GM12874 (cell line): ENCODE measurements around the gene ZNF683.

ENCODE experiments used
- TF ChIP-seq, protein P1 (sequence below): IDR thresholded peaks from 2 replicates; pipeline ENCODE4 v1.5.1; 2011; ENCODE audit warnings: low read depth, mild to moderate bottlenecking, control low read depth, low read length, moderate library complexity; ENCODE audit not compliant: insufficient read depth

Gene ZNF683

DNA sequence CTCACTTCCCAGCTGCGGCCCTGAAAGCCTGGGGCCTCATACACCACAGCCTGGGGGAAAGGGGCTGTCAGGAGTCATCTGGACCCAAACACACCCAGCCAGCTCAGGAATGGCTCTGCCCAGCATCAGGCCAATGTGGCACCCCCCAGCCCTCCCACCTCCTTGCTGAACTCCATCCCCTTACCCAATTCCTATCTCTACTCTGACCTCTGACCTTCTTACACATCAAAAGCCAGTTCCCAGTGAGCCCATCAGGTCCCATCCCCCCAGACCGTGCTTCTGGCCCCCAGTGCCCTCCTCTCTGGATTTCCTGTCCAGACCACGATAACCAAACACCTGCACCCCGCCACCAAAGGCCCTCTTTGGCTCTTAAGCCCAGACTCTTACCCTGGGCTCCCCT, 34.9 kb downstream of the ZNF683 start:
- TF ChIP-seq, protein P1, sequence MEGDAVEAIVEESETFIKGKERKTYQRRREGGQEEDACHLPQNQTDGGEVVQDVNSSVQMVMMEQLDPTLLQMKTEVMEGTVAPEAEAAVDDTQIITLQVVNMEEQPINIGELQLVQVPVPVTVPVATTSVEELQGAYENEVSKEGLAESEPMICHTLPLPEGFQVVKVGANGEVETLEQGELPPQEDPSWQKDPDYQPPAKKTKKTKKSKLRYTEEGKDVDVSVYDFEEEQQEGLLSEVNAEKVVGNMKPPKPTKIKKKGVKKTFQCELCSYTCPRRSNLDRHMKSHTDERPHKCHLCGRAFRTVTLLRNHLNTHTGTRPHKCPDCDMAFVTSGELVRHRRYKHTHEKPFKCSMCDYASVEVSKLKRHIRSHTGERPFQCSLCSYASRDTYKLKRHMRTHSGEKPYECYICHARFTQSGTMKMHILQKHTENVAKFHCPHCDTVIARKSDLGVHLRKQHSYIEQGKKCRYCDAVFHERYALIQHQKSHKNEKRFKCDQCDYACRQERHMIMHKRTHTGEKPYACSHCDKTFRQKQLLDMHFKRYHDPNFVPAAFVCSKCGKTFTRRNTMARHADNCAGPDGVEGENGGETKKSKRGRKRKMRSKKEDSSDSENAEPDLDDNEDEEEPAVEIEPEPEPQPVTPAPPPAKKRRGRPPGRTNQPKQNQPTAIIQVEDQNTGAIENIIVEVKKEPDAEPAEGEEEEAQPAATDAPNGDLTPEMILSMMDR: no peak

DNA sequence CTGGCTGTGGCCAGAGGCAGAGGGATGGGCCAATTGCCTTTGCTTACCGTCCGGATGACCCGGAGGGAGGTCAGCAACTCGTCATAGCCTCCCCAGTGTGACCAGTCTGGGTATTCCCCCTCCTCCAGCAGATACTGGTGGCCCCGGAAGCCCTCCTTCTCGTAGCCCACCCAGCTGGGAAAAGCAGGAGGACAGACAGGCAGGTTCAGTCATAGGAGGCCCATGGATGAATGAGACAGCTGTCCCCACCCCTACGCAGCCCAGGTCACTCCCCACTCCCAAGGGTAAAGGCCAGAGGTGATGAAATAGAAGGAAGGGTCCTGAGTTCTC, 35.4 kb downstream of the ZNF683 start:
- TF ChIP-seq, protein P1: no peak

DNA sequence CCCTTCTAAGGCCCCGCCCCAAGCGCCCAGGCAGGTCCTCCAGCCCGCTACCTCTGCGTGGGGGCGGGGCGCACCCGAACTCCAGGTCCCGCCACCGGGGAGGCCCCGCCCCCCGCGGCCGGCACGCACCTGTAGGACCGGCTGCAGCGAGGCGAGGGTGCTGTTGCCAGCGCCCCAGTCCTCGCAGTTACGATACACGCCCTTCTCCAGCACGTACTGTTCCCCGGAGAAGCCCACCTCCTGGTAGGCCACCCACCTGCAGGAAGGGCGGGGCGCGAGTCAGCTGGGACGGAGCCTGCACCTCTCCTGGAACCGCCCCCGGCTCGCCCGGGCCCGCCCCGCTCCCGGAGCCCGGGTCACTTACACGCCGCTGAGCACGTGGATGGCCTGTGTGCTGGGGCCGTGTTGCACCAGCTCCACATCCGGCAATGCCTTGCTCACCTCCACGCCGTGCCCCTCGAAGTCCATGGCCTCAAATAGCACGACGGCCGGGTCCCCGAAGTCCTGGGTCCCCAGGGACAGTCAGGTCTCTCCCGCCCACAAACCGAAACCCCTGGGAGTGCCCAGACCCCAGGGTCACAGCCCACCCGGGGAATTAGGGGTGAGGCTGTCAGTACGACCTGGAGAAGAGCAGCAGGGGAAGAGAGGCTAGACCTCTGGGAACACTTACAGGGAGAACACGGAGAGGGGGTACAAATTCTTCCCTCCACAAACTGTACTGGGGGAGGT, 35.9 kb downstream of the ZNF683 start:
- TF ChIP-seq, protein P1: no peak

DNA sequence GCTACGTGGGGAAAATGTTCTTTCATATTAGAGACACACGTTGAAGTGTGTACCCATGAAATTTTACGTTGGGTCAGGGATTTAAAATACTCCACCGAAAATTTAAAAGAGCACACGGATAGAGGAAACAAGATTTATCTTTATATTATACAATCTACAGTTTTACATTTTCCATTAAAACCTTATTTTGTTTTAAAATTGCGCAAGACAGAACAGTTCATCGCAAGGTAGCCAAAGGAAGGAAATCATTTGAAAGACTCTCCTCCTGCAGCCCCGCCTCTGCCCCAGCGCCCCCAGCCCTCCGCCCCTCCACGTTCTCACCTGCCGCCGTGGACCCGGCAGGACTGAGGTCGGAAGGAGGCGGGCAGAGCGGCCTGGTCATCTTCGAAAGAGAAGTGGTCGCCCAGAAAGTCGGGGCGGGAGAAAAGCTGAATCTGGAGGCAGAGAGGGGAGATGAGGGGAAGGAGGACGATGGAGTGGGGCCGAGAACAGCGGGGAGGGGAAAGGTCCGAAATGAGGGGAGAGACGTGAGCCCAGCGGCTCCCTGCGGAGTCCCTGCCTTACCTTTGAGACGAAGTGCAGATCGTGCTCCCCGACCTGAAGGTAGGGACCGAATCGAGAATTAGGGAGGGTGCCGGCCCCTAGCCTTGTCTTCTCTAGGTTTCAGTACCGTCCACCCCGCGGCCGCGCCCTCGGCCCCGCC, 36.6 kb downstream of the ZNF683 start:
- TF ChIP-seq, protein P1: no peak

DNA sequence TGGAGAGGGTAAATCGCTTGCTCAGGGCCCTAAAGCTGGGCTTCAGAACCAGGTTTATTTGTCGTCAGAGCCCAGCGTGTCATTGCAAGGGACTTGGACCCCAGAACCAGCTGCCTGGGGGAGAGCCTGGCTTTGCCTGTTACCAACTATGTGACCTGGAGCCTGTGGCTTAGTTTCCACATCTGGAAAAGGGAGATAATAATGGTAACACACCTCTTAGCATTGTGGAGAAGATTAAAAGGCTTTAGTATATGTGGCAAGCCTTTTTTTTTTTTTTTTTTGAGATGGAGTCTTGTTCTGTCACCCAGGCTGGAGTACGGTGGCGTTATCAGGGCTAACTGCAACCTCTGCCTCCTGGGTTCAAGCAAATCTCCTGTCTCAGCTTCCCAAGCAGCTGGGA, 42.3 kb downstream of the ZNF683 start:
- TF ChIP-seq, protein P1: no peak

DNA sequence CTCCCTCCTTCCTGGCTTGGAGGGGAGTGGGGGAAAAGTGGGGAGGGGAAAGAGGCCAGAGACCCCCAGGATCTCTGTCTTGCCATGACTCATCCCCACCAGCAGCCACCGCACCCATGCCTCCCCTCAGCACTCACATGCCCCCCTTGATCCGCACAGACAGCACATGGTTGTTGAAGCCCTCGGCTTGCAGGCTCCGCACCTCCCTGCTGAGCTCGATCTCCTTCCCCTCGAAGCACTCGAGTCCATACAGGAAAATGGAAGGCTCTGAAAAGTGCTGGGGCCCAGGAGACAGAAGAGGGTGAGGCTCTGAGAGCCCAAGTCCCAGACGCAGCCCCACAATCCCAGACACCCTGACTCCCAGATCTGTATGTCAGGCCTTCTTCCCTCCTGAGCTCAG, 44.0 kb downstream of the ZNF683 start:
- TF ChIP-seq, protein P1: no peak

DNA sequence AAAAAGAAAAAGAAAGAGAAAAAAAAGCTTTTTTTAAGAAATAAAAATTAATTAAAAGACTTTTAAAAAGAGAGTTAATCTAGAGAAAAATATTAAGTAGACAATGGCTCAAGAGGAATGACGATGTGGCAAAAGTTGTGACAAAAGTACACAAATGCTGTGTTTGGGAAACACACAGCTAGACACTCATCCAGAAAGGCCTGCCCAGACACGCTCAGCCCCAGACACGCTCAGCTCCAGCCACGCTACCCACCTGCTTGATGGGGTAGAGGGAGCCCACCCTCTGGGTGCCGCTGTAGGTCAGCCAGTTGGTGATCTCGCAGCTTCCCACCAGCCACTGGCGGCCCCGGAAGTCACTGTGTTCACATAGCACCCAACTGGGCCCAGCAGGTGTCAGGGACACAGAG, 44.6 kb downstream of the ZNF683 start:
- TF ChIP-seq, protein P1: no peak
